Measurements from ENCODE around the gene SEPSECS.

The SEPSECS gene

DNA sequence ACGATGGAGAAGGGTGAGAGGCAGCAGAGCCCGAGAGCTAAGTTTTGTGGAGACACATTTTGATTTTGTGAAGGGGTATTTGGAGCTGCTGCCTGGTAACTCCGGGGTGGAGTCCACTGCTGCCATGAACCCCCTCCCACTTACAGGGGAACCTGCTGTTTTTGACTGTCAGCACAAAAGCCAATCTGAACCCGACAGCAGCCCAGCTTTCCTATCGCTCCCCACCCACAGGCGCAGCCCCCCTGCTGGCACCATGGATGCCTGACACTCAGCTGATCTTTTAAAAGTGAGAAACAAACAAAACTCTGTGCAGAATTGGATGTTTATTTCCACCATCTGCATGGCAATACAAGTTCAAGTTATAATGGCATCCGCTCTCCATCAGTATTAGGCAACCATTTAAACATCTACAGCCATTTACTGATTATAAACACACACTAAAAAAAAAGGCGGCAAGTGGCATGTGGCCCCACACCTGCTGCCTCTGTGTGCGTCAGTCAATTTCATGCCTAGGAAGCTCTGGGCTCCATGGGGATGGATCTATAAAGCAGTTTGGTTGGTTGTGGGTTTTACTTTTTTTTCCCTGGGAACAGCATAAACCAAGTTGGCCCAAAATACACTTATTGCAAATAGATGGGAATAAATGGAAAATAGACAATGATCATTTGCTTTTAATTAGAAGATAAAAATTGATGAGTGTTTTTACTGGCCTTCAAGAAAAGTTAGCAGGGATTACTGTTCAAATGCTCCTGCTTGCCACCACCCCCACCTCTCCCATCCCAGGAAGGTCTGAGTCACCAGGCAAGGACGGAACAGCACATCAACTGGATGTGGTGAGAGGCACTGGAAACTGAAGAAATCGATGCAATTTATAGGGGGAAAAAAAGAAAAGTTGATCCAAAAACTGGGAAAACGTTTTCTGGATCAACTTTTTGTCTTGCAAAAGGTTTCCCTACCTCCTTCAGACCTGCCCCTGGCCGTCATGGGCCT lies 46.0 kb downstream of the SEPSECS start (continued):
- TF ChIP-seq ZNF555 (tag by site-specific recombination; conservative IDR thresholded peaks at IDR 0.05) (no peak), ZNF621 (tag by site-specific recombination; IDR thresholded peaks at IDR 0.05) (no peak), ZNF558 (tag by site-specific recombination; IDR thresholded peaks at IDR 0.05) (no peak), TRIM28 (IDR thresholded peaks at IDR 0.05; ENCODE audit: borderline replicate concordance, low read length) (no peak), ZXDB (tag by site-specific recombination; IDR thresholded peaks at IDR 0.05) (no peak), ZNF548 (tag by site-specific recombination; IDR thresholded peaks at IDR 0.05) (no peak), ZNF2 (tag by site-specific recombination; IDR thresholded peaks at IDR 0.05) (no peak), ZNF433 (tag by site-specific recombination; IDR thresholded peaks at IDR 0.05; ENCODE audit: low read depth) (no peak), ZBTB20 (tag by site-specific recombination; IDR thresholded peaks at IDR 0.05) (no peak)

DNA sequence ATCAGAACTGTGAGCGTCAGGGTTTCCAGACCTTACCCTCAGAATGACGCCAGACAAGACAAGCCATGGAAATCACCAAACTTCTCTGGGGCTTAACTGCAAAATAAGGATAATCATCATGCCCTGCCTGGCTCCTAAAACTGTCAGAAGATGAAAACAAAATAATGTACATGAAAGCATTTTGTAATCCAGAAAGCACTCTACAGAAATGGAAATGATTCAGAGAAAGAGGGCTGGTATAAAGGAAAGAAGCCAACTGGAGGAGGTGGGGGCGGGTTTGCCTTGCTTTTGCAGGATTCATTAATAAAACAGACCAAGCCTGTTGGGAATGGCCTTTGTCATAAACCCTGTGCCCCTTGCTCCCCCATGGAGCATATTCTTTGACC lies 47.3 kb downstream of the SEPSECS start:
- Histone ChIP-seq H3K9me3 (ENCODE audit: control insufficient read depth, insufficient read depth, low read depth, low read length) (no peaks in the 10 kb centered on the region), H3K4me3 (ENCODE audit: low read depth, low read length) (no peak overlapping the region), H3K27ac (ENCODE audit: extremely low read depth, low read depth, low read length) (no peak overlapping the region), H3K36me3 (ENCODE audit: control insufficient read depth in 2 of 2, insufficient read depth in 1 of 2, low read length in 2 of 2) (no peaks in the 10 kb centered on the region), H3K4me1 (ENCODE audit: control insufficient read depth, insufficient read depth, low read length) (no peaks in the 10 kb centered on the region)
- TF ChIP-seq ZNF423 (tag by site-specific recombination; IDR thresholded peaks at IDR 0.05): no peak
- no peak for TF ChIP-seq ZNF623 (tag by site-specific recombination; IDR thresholded peaks at IDR 0.05)
- TF ChIP-seq ZBTB8A (tag by site-specific recombination; IDR thresholded peaks at IDR 0.05): no peak
- TF ChIP-seq ZNF112 (tag by site-specific recombination; IDR thresholded peaks at IDR 0.05): no peak
- TF ChIP-seq, protein P1, sequence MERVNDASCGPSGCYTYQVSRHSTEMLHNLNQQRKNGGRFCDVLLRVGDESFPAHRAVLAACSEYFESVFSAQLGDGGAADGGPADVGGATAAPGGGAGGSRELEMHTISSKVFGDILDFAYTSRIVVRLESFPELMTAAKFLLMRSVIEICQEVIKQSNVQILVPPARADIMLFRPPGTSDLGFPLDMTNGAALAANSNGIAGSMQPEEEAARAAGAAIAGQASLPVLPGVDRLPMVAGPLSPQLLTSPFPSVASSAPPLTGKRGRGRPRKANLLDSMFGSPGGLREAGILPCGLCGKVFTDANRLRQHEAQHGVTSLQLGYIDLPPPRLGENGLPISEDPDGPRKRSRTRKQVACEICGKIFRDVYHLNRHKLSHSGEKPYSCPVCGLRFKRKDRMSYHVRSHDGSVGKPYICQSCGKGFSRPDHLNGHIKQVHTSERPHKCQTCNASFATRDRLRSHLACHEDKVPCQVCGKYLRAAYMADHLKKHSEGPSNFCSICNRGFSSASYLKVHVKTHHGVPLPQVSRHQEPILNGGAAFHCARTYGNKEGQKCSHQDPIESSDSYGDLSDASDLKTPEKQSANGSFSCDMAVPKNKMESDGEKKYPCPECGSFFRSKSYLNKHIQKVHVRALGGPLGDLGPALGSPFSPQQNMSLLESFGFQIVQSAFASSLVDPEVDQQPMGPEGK (tag by site-specific recombination; IDR thresholded peaks at IDR 0.05): no peak
- no peak for TF ChIP-seq ZNF292 (tag by site-specific recombination; IDR thresholded peaks at IDR 0.05; ENCODE audit: borderline replicate concordance, low read depth)
- POLR2A ChIA-PET: no interaction called here
- CTCF ChIA-PET: no interaction called here

DNA sequence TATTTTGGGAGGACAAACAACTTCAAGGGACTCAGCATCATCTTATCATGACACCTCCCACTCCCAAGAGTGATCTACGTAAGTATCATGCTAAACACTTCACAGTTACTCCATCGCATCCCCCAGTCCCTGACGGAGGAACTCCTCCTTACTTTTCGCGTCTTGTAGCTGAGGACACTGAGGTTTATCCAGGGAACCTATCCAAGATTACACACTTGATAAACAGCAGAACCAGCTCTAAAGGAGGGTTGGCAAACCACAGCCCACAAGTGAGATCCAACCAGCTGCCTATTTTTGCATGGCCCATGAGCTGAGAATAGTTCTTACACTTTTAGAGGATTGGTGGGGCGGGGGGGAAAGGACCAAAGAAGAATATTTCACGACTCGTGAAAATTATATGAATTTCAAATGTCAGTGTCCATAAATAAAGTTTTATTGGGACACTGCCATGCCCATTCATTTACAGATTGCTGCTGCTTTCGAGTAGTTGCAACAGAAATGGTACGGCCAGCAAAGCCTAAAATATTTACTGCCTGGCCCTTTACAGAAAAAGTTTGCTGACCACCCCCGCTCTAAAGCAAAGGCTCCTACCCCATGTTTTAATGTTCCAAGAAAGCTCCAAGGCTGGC lies 47.8 kb downstream of the SEPSECS start:
- no peaks in the 10 kb centered on the region for H3K36me3 ChIP-seq (ENCODE audit: control insufficient read depth in 2 of 2, insufficient read depth in 1 of 2, low read length in 2 of 2)
- H3K27ac ChIP-seq (ENCODE audit: extremely low read depth, low read depth, low read length): no peak overlapping the region
- POLR2A ChIA-PET: no interaction called here
- TF ChIP-seq ZNF19 (tag by site-specific recombination; IDR thresholded peaks at IDR 0.05; ENCODE audit: low read depth) (no peak), ZNF658 (tag by site-specific recombination; IDR thresholded peaks at IDR 0.05) (no peak), ZNF354C (tag by site-specific recombination; IDR thresholded peaks at IDR 0.05; ENCODE audit: borderline replicate concordance, low read depth) (no peak), ZNF140 (tag by site-specific recombination; IDR thresholded peaks at IDR 0.05) (no peak), ZIC2 (tag by site-specific recombination; IDR thresholded peaks at IDR 0.05) (no peak), ZNF510 (tag by site-specific recombination; IDR thresholded peaks at IDR 0.05; ENCODE audit: insufficient replicate concordance) (no peak), ZNF23 (tag by site-specific recombination; IDR thresholded peaks at IDR 0.05; ENCODE audit: borderline replicate concordance) (no peak), ZNF169 (tag by site-specific recombination; IDR thresholded peaks at IDR 0.05) (no peak), ZNF843 (tag by site-specific recombination; IDR thresholded peaks at IDR 0.05) (no peak), ZNF311 (tag by site-specific recombination; IDR thresholded peaks at IDR 0.05; ENCODE audit: borderline replicate concordance) (no peak), OSR2 (tag by site-specific recombination; IDR thresholded peaks at IDR 0.05) (no peak), ZNF221 (tag by site-specific recombination; IDR thresholded peaks at IDR 0.05; ENCODE audit: borderline replicate concordance) (no peak)
- TF ChIP-seq, protein P2, sequence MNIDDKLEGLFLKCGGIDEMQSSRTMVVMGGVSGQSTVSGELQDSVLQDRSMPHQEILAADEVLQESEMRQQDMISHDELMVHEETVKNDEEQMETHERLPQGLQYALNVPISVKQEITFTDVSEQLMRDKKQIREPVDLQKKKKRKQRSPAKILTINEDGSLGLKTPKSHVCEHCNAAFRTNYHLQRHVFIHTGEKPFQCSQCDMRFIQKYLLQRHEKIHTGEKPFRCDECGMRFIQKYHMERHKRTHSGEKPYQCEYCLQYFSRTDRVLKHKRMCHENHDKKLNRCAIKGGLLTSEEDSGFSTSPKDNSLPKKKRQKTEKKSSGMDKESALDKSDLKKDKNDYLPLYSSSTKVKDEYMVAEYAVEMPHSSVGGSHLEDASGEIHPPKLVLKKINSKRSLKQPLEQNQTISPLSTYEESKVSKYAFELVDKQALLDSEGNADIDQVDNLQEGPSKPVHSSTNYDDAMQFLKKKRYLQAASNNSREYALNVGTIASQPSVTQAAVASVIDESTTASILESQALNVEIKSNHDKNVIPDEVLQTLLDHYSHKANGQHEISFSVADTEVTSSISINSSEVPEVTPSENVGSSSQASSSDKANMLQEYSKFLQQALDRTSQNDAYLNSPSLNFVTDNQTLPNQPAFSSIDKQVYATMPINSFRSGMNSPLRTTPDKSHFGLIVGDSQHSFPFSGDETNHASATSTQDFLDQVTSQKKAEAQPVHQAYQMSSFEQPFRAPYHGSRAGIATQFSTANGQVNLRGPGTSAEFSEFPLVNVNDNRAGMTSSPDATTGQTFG (tag by site-specific recombination; IDR thresholded peaks at IDR 0.05; ENCODE audit: borderline replicate concordance): no peak
- no peaks in the 10 kb centered on the region for H3K9me3 ChIP-seq (ENCODE audit: control insufficient read depth, insufficient read depth, low read depth, low read length)
- no peaks in the 10 kb centered on the region for H3K4me1 ChIP-seq (ENCODE audit: control insufficient read depth, insufficient read depth, low read length)
- no peak overlapping the region for H3K4me3 ChIP-seq (ENCODE audit: low read depth, low read length)
- CTCF ChIA-PET: no interaction called here
